ENCODE data around the gene PRKCA.

The PRKCA gene

GRCh38 chr17:66411520-66411919 is 109.1 kb downstream of the PRKCA start (continued):
- TF ChIP-seq ARNTL (CRISPR knock-in tag; IDR thresholded peaks at IDR 0.05; ENCODE audit: borderline replicate concordance, low read depth) = no peak
- TF ChIP-seq POU6F1 (CRISPR knock-in tag; IDR thresholded peaks at IDR 0.05; ENCODE audit: borderline replicate concordance, low read depth) = no peak
- TF ChIP-seq CSDC2 (CRISPR knock-in tag; IDR thresholded peaks at IDR 0.05) = no peak
- TF ChIP-seq BACH2 (CRISPR knock-in tag; IDR thresholded peaks at IDR 0.05; ENCODE audit: borderline replicate concordance) = no peak
- TF ChIP-seq RARB (CRISPR knock-in tag; IDR thresholded peaks at IDR 0.05) = no peak

- TF ChIP-seq CREB5 (CRISPR knock-in tag; IDR thresholded peaks at IDR 0.05; ENCODE audit: low read depth) (no peak), OSR1 (CRISPR knock-in tag; IDR thresholded peaks at IDR 0.05) (no peak), ZNF70 (CRISPR knock-in tag; IDR thresholded peaks at IDR 0.05) (no peak), RARB (CRISPR knock-in tag; IDR thresholded peaks at IDR 0.05) (no peak), PATZ1 (CRISPR knock-in tag; IDR thresholded peaks at IDR 0.05; ENCODE audit: borderline replicate concordance) (no peak), ARNTL (CRISPR knock-in tag; IDR thresholded peaks at IDR 0.05; ENCODE audit: borderline replicate concordance, low read depth) (no peak)
- no peak for ATAC-seq
These were observed 110.6 kb downstream of the PRKCA start for GRCh38 chr17:66412857-66413558.

GRCh38 chr17:66413559-66414520 is 111.4 kb downstream of the PRKCA start:
- no peak for ATAC-seq

More at GRCh38 chr17:66413559-66414520, 111.4 kb downstream of the PRKCA start:
- no peak for TF ChIP-seq CSDC2 (CRISPR knock-in tag; IDR thresholded peaks at IDR 0.05)
- TF ChIP-seq SNAI2 (CRISPR knock-in tag; IDR thresholded peaks at IDR 0.05) = no peak
- no peak for TF ChIP-seq ZNF8 (CRISPR knock-in tag; IDR thresholded peaks at IDR 0.05)
- no peak for TF ChIP-seq BACH2 (CRISPR knock-in tag; IDR thresholded peaks at IDR 0.05; ENCODE audit: borderline replicate concordance)
- no peak for TF ChIP-seq ARNTL (CRISPR knock-in tag; IDR thresholded peaks at IDR 0.05; ENCODE audit: borderline replicate concordance, low read depth)
- no peak for TF ChIP-seq PPARA (CRISPR knock-in tag; IDR thresholded peaks at IDR 0.05; ENCODE audit: borderline replicate concordance)
- no peak for TF ChIP-seq ZNF565 (CRISPR knock-in tag; conservative IDR thresholded peaks at IDR 0.05; ENCODE audit: low read depth)
- TF ChIP-seq ZNF70 (CRISPR knock-in tag; IDR thresholded peaks at IDR 0.05) = no peak
- no peak for TF ChIP-seq TSHZ2 (CRISPR knock-in tag; IDR thresholded peaks at IDR 0.05)
- TF ChIP-seq TOX (CRISPR knock-in tag; IDR thresholded peaks at IDR 0.05; ENCODE audit: borderline replicate concordance) = no peak
- no peak for TF ChIP-seq ESRRG (CRISPR knock-in tag; IDR thresholded peaks at IDR 0.05)
- TF ChIP-seq OSR1 (CRISPR knock-in tag; IDR thresholded peaks at IDR 0.05) = no peak
